AG04449 (cell line): ENCODE results near the gene UNC5B.

Experiments
- CTCF ChIA-PET: fragments of 350-600 bp; formaldehyde crosslinking; extraction: SDS; loops from one replicate; lab custom pipeline; 2021; ENCODE audit warnings: antibody characterized with exemption; lab: Yijun Ruan, JAX
- POLR2A ChIA-PET: fragments of 400-600, 350-600 bp; formaldehyde crosslinking; extraction: SDS; loops from one replicate; lab custom pipeline; 2020; ENCODE audit warnings: antibody characterized with exemption, inconsistent platforms; lab: Yijun Ruan, JAX
- DNase-seq: peaks from one replicate; pipeline ENCODE4 v3.0.0-alpha.2; 2010; ENCODE audit warnings: low read depth, low spot score
- H3K4me3 ChIP-seq: 2 replicates; pipeline ENCODE4 v1.5.1; 2011; ENCODE audit warnings: low read depth, mild to moderate bottlenecking, control low read depth, low read length
- CTCF ChIP-seq: IDR thresholded peaks from one replicate; pipeline ENCODE4 v1.5.1; 2011; ENCODE audit warnings: mild to moderate bottlenecking, moderate library complexity, low read length, control low read depth, inconsistent platforms; ENCODE audit not compliant: insufficient read depth; ENCODE audit errors: missing control alignments

Gene UNC5B

GRCh38 chr10:71213761-71214440 lies 1.5 kb downstream of the UNC5B start:
- POLR2A ChIA-PET = interaction anchor here (1.5 kb wide), 1 partner anchor 27 kb away, joined by 5 read pairs; no protein-coding TSS in a partner anchor
- no peak for TF ChIP-seq CTCF
- peak overlapping the region; percentile 73 for H3K4me3 ChIP-seq
- CTCF ChIA-PET = interaction anchor here (1.0 to 4.1 kb wide), 8 partner anchors 8 to 310 kb away, joined by 3 to 22 read pairs (median 3); no protein-coding TSS in a partner anchor
- DNase-seq = peak; percentile 55

GRCh38 chr10:71214641-71215559 lies 2.5 kb downstream of the UNC5B start:
- ChIA-PET POLR2A (no interaction called here), CTCF (interaction anchor here (1.0 to 4.8 kb wide), 7 partner anchors 14 to 312 kb away, joined by 3 to 49 read pairs (median 4); no protein-coding TSS in a partner anchor)
- peak overlapping the region; percentile 73 for H3K4me3 ChIP-seq

GRCh38 chr10:71216363-71216695 lies 4.0 kb downstream of the UNC5B start:
- no peak for TF ChIP-seq CTCF
- no peak for DNase-seq
- POLR2A ChIA-PET = interaction anchor here (1.0 kb wide), 1 partner anchor 32 kb away, joined by 3 read pairs; no protein-coding TSS in a partner anchor
- CTCF ChIA-PET = interaction anchor here (0.9 to 4.8 kb wide), 7 partner anchors 20 to 291 kb away, joined by 3 to 49 read pairs (median 4); no protein-coding TSS in a partner anchor
- H3K4me3 ChIP-seq = no peak overlapping the region

More at GRCh38 chr10:71214641-71215559, 2.5 kb downstream of the UNC5B start:
- no peak for DNase-seq
- TF ChIP-seq CTCF = no peak

GRCh38 chr10:71216751-71217265 lies 4.4 kb downstream of the UNC5B start:
- peak overlapping the region; percentile 54 for H3K4me3 ChIP-seq
- ChIA-PET POLR2A (interaction anchor here (0.7 to 1.0 kb wide), 2 partner anchors 31 to 1075 kb away, joined by 3 read pairs; no protein-coding TSS in a partner anchor), CTCF (interaction anchor here (0.9 to 4.8 kb wide), 7 partner anchors 8 to 291 kb away, joined by 3 to 49 read pairs (median 6); no protein-coding TSS in a partner anchor)

More at GRCh38 chr10:71216751-71217265, 4.4 kb downstream of the UNC5B start:
- DNase-seq = no peak
- TF ChIP-seq CTCF = no peak
